IMR-90 (cell line): ENCODE measurements around the gene DYNC2LI1.

Experiments used
- BHLHE40 ChIP-seq: fragments of 150-350 bp; IDR thresholded peaks from 2 replicates; pipeline ENCODE4 v1.6.1; 2016; ENCODE audit warnings: mild to moderate bottlenecking, low read depth, low read length
- CEBPB ChIP-seq: IDR thresholded peaks from 2 replicates; pipeline ENCODE4 v1.6.1; 2012; ENCODE audit warnings: low read depth, low read length, improper control_type of control experiment
- CTCF ChIP-seq: conservative IDR thresholded peaks from 2 replicates; pipeline ENCODE4 v1.5.1; 2012; ENCODE audit warnings: mild to moderate bottlenecking, low read depth, low read length, improper control_type of control experiment
- ELK1 ChIP-seq: fragments of 150-350 bp; IDR thresholded peaks from 2 replicates; pipeline ENCODE4 v1.6.1; 2016; ENCODE audit warnings: low read depth, mild to moderate bottlenecking, low read length, moderate library complexity, borderline replicate concordance
- MAFK ChIP-seq: IDR thresholded peaks from 2 replicates; pipeline ENCODE4 v1.6.1; 2012; ENCODE audit warnings: low read depth, low read length, improper control_type of control experiment
- MXI1 ChIP-seq: IDR thresholded peaks from 2 replicates; pipeline ENCODE4 v1.6.1; 2012; ENCODE audit warnings: low read depth, mild to moderate bottlenecking, low read length, moderate library complexity, borderline replicate concordance
- NFE2L2 ChIP-seq: fragments of 150-350 bp; IDR thresholded peaks from 2 replicates; pipeline ENCODE4 v1.6.1; 2016; ENCODE audit warnings: low read depth, mild to moderate bottlenecking, low read length
- POLR2A ChIP-seq: IDR thresholded peaks from 2 replicates; pipeline ENCODE4 v1.6.1; 2012; ENCODE audit warnings: mild to moderate bottlenecking, low read depth, low read length
- RAD21 ChIP-seq: IDR thresholded peaks from 2 replicates; pipeline ENCODE4 v1.6.1; 2012; ENCODE audit warnings: low read length, improper control_type of control experiment
- RCOR1 ChIP-seq: IDR thresholded peaks from 2 replicates; pipeline ENCODE4 v1.6.1; 2012; ENCODE audit warnings: mild to moderate bottlenecking, low read length, improper control_type of control experiment; ENCODE audit not compliant: insufficient replicate concordance
- RFX5 ChIP-seq: IDR thresholded peaks from 2 replicates; pipeline ENCODE4 v1.8.0; 2012; ENCODE audit warnings: low read depth, mild to moderate bottlenecking, low read length, moderate library complexity
- SMC3 ChIP-seq: fragments of 150-350 bp; IDR thresholded peaks from 2 replicates; pipeline ENCODE4 v1.6.1; 2016; ENCODE audit warnings: low read depth, mild to moderate bottlenecking, antibody characterized with exemption, low read length, moderate library complexity
- USF2 ChIP-seq: fragments of 150-350 bp; IDR thresholded peaks from 2 replicates; pipeline ENCODE4 v1.6.1; 2017; ENCODE audit warnings: mild to moderate bottlenecking, antibody characterized with exemption, low read length, low read depth

- no peak for TF ChIP-seq CTCF
- no peak for TF ChIP-seq POLR2A
- TF ChIP-seq SMC3: no peak
- no peak for TF ChIP-seq RFX5
- no peak for TF ChIP-seq RAD21
- TF ChIP-seq RCOR1: no peak
- no peak for TF ChIP-seq CEBPB
- no peak for TF ChIP-seq USF2
- TF ChIP-seq ELK1: no peak
- no peak for TF ChIP-seq MXI1
- TF ChIP-seq MAFK: no peak
- no peak for TF ChIP-seq BHLHE40
- TF ChIP-seq NFE2L2: no peak
Measured at GRCh38 chr2:43810452-43810851, 36.6 kb downstream of the DYNC2LI1 start.
